ENCODE results near the gene RALGAPA2.

RALGAPA2 gene

DNA sequence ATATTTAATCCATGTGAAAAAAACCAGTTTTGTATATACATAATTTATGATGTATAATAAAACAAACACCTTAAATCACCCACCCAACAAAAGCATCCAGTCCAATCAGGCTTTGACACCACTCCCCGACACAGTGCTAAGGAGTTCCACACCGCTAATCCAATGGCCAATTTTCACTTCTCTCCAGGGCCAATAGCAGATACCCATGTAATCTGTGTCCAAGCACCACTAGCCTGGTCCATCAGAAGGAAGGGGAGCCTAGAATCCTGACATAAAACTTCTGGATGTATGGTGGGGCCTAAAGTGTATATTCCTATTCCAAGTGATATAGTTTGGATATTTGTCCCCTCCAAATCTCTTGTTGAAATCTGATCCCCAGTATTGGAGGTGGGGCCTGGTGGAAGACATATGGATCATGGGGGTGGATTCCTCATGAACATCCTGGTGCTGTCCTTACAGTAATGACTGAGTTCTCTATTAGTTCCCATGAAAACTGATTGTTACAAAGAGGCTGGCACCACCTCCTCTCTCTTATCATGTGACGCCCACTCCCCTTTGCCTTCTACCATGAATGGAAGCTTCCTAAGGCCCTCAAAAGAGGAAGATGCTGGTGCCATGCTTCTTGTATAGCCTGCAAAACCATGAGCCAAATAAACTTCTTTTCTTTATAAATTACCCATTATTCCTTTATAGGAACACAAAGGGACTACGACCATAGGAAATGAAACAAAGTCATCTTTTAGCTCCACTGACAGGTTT lies 20.8 kb downstream of the RALGAPA2 start:
- peak; percentile 31 for DNase-seq

DNA sequence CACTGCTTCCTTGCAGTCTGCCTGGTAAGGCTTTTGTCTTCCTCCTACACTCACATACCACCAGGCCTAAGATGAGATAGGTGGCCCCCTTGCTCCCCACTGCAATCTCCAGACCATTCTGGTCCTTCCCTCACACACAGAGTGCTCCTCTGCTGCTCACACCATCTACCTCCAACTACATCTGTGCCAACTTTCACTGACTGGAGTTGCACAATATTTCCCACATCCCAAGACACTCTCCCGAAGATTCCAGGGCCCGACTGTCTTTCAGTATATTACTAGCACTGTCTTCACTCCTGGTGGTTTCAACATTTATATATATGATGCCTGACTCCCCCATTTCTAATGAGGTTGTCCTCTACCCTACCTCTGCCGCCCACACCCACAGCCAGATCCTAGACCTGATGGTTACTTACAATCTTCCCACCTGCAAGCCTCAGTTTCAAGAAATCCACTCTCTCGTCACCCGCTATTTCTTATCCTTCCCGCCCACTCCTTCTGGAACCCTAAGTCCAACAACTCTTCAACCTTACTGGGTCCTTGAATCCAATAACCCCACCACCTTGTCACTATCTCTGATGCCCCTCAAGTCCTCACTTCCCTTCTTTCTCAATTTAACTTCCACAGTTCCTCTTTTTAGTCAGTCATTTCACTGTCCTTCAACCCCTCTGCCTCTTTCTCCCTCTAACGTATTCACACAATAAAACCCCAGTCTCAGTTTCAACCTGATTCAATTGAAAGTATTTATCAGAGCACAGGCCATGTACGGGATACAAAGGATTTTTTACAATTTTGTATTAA lies 21.6 kb downstream of the RALGAPA2 start:
- DNase-seq, result peak; percentile 81
- in situ Hi-C loops (cut with MboI; ENCODE audit: low pct_unique_long_range_greater_than_20kb, low sequenced_read_pairs), result no loop called here

More for the DNA sequence above, 20.8 kb downstream of the RALGAPA2 start:
- in situ Hi-C loops (cut with MboI; ENCODE audit: low pct_unique_long_range_greater_than_20kb, low sequenced_read_pairs), result no loop called here

DNA sequence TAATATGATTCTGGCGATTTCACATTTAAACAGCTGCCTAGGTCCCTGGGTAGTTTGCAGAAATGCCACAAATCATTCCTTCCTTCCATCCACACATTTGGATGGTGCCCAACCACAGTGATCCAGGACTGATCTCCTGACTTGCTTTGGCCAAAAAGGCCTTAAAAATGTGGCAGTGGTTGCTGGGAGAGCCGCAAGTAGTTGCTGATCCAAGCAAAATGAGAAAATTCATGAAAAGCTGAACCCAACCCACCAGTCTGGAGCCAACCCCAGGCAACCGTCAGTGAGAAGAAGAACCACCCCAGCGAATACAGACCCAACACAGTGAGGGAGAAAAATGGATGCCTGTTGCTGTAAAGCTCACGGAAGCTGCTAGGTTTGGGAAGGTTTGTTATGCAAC lies 25.1 kb downstream of the RALGAPA2 start:
- in situ Hi-C loops (cut with MboI; ENCODE audit: low pct_unique_long_range_greater_than_20kb, low sequenced_read_pairs), result no loop called here
- DNase-seq, result no peak

DNA sequence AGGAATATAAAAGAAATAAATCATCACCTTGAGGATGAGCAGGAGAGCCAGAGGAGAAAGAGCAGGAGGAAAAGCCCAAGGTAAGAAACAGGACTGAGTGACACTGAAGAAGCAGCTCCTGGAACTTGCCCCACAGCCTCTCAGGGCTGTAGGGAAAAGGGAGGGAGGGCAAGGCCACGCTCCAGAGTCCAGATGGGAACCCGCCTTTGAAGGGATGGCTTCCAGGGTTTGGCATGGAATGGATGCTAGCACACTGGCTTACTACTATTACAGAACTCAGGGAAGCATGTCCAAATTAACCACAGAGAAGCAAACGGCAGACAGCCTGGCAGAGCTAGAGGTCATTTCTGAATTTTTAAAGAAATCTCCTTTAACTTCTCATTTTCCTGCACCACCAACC lies 26.8 kb downstream of the RALGAPA2 start:
- in situ Hi-C loops (cut with MboI; ENCODE audit: low pct_unique_long_range_greater_than_20kb, low sequenced_read_pairs), result no loop called here
- peak; percentile 32 for DNase-seq

DNA sequence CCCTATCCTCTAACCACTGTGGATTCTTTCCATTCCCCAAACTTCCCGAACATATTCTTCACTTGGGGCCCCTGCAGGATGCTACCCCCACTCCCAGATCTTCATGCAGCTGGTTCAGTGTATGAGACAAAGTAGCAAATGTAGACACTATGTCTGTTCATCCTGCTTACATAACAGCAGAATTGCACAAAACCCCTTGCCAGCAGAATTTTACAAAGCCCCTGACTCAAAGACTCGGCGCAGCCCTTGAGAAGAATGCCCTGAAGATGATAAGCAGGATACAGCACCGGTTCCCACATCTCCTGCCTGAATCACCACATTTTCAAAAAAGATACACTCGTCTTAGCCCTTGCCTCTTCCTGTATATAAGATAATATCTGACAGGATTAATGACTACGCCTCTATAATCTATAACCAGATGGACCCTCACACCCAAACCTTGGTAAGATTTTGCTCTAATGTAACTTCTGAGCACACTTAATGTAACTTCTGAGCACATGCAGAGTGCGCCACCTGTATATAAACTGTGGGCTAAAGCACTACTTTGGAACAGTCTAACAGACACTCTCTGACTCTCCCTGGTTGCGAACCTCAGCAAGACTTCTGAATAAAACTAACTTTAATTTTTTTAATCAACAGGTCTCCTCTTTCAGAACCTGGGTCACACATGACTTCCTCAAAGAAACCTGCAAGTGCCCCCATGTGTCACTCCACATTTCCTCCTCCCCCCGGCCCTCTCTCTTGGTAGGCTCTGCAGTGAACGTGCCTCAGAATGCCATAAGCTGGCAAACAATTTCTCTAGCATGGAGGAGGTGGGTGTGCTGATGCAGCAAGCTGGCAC lies 28.7 kb downstream of the RALGAPA2 start:
- in situ Hi-C loops (cut with MboI; ENCODE audit: low pct_unique_long_range_greater_than_20kb, low sequenced_read_pairs), result no loop called here
- DNase-seq, result no peak

DNA sequence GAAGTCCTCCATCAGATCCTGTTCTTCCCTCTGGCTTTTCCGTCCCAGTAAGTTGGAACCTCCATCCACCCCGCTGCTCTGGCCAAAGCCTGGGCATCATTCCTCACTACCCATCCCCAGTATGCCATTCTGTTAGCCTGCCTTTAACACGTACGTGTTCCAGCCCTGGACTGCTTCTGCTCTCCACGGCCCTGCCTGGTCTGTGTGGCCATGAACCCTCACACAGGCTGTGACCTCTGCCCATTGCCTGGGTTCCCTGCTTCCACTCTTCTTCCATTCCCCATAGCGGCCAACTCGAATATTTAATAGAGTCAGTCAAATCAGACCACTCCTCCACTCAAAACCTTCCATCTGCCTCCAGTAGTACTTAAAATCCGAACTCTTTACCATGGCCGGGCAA lies 29.4 kb downstream of the RALGAPA2 start:
- in situ Hi-C loops (cut with MboI; ENCODE audit: low pct_unique_long_range_greater_than_20kb, low sequenced_read_pairs), result no loop called here
- no peak for DNase-seq

DNA sequence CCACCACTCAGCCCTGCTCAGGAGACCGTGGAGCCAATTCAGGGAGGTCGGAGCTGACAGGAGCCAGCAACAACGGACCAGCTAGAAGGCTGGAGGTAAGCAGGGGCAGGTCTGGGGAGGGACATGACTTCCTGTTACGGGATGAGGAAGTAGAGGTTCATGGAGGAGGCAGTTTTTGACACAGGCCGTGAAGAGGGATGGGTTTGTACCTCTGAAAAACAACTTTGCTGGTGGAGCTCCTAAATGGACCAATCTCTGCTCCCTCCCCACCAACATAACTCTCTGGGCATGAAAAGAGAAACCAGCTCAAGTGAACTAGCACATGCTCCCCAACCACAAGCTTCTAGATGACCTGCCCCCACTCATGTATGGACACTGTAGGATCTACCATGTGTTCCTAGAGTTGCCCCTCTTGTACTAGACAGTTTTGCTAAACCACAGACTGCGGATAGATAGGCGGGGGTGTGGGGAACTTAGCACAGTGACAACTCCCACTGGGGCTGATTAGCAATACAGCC lies 31.4 kb downstream of the RALGAPA2 start:
- in situ Hi-C loops (cut with MboI; ENCODE audit: low pct_unique_long_range_greater_than_20kb, low sequenced_read_pairs), result no loop called here

DNA sequence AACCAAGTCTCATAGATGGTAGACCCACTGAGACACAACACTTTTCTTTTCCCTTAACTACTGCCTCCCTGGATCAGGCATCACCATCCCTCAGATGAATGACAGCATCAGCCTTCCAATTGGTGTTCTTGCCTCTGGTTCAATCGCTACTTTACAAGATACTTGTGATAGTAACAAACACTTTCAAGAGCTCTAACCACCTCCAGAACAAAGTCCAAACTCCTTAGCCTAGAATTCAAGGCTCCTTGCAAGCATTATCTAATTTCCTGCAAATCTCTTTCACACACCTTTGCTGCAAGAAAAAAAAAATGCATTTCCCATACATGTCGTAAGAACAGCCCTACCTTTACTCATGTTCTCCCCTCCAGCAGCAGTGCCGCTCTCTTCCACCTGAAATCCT lies 33.1 kb downstream of the RALGAPA2 start:
- no peak for DNase-seq
- in situ Hi-C loops (cut with MboI; ENCODE audit: low pct_unique_long_range_greater_than_20kb, low sequenced_read_pairs), result no loop called here

More for the DNA sequence above, 31.4 kb downstream of the RALGAPA2 start:
- DNase-seq, result peak; percentile 93

DNA sequence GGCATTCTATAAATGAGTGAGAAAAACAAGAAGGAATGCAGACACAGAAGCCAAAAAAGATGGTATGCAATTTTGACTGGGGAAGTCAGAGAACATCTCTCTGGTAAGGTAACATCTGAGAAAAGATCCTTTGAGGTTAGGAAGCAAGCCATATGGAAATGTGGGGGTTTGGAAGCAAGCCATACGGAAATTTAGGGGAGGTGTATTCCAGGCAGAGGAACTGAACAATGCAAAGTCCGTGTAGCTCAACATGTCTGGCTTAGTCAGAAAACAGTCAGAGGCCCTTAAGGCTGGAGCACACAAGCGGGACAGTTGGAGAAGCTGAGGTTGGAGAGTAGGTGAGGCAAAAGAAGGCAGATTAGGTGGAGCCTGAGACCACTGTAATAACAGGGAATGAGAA lies 35.3 kb downstream of the RALGAPA2 start:
- no peak for DNase-seq

DNA sequence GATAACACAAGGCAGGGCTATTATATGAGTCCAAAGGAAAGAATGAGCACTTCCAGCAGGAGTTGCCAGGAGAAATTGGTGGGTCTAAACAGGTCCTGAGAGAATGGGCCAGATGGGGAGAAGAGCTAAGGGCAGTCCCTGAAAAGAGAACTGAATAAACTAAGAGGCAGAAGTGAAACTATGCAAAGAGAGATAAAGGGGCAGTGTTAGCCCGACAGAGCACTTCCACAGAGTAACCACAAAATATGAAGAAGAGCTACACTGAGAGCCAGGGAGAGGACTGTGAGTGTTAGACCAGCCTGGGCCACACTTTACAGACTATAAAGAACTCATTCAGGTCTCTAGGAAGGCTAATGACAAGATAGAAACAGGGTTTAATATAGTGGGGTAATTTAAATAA lies 43.8 kb downstream of the RALGAPA2 start:
- peak; percentile 69 for DNase-seq
- in situ Hi-C loops (cut with MboI; ENCODE audit: low pct_unique_long_range_greater_than_20kb, low sequenced_read_pairs), result no loop called here

More for the DNA sequence above, 35.3 kb downstream of the RALGAPA2 start:
- in situ Hi-C loops (cut with MboI; ENCODE audit: low pct_unique_long_range_greater_than_20kb, low sequenced_read_pairs), result no loop called here

DNA sequence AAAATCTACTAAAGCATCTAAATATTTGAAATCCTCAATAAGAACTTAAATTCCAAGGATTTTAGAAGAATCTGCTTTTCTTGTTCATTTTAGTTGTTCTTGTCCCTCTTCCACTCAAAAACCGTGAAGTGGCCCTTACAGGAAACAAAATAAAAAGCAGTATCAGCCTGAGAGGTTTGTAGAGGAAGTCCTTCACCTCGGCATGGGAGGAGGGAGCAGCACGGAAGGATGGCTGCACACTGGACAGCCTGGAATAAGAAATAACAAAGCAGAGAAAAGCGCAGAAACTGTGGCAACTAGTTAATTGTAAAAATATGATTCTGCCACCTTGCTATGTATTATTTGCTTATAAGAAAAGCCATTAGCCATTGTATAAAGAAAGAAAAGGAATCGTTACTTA lies 46.1 kb downstream of the RALGAPA2 start:
- in situ Hi-C loops (cut with MboI; ENCODE audit: low pct_unique_long_range_greater_than_20kb, low sequenced_read_pairs), result no loop called here
- DNase-seq, result peak; percentile 36

DNA sequence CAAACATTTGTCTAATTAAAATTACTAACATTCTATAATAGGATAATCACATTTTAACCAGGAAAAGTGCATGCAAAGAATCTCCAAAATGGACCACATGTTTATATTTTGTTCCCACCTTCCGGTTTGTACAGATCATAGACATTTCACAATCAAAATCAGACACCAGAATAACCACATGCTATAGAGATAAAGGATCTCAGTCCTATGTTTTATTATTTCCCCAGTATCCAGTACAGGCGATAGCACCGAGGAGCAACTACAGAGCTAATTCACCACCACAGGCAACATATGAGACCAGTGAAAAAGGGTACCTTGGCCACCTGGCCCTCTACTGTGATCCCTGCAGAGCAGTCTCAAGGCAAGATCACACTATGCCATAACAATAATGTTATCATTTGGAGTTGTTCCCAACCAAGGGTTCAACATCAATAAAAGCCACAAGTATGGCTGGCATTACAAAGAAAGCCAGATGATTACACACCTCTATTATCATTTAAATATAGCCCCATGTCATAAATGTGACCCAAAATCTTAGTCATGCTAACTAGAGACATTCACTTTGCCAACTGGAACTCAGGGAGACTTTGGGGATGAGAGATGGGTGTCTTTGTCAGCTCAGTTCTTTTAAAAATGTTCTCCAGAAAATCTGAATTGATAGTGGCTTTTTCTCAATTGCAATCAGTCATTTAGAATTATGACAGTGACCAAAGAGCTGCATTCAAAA lies 46.7 kb downstream of the RALGAPA2 start:
- in situ Hi-C loops (cut with MboI; ENCODE audit: low pct_unique_long_range_greater_than_20kb, low sequenced_read_pairs), result no loop called here
- DNase-seq, result peak; percentile 30

DNA sequence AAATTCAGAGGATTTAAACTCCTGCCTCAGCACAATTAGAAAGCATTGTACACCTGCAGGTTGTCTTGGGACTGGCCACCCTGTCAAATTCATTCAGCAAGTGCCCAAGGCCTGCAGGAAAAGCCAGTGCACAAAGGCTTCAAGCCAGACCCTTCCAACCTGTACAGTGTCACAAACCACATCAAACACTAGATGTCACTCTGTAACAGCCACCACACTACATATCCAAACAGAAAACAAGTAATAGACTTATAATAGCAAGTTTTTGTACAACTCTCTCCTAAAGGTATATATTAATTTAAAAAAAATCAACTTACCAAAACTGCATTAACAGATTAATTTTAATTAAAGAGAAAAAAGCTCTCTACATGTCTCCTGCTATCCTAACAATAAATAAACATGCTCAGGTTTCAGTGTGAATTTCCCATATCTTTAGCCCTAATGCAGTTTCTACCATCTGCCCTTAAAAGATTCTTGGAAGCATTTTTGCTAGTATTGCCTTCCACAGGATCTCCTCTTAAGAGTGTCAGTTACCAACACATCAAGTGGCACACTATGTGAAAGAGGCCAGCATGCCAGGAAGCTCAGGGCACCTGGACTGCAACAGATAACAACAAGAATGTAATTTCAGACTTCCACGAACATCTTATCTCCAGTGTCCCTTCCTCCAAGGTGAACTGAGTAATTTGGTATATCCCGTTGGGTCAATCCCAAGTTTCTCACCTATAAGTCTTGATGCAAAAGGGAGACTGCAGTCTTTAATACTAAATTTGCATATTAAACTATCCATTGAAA lies 47.5 kb downstream of the RALGAPA2 start:
- in situ Hi-C loops (cut with MboI; ENCODE audit: low pct_unique_long_range_greater_than_20kb, low sequenced_read_pairs), result no loop called here
- DNase-seq, result peak; percentile 83

DNA sequence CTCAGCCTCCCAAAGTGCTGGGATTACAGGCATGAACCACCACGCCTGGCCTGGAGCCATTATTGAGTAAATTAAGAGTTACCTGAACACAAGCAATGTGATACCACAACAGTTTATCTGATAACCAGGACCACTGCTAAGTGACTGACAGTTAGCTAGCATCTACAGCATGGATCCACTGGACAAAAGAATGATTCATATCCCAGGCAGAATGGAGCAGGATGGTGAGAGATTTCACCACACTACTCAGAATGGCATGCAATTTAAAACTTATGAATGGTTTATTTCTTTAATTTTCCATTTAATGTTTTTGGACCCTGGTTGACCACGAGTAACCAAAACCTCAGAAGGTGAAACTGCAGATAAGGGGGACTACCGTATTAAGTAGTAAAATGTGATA lies 48.6 kb downstream of the RALGAPA2 start:
- in situ Hi-C loops (cut with MboI; ENCODE audit: low pct_unique_long_range_greater_than_20kb, low sequenced_read_pairs), result no loop called here
- no peak for DNase-seq

DNA sequence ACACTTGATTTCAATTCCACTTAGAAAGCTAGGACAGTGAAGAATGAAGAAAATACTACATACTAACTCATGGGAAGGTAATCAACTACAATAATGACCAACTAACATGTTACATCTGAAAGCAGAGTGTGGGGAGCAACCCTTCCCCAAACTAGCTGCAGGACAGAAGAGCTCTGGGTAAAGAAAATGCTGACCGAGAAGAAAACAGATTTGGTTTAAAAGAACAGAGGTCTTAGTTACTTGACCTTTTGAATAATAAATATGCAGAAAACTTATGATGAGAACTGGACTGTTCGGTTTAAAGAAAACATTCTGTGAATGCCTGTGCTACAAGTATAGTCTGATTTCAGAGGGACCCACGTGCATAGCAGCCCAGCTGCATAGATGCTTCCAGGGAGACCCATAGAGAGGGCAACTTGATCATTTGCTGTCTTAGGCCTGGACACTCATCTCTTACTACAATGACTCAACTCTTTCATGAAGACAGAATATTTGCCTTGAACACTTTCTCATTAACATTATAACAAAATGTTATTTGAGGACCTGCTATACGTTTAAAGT lies 53.5 kb downstream of the RALGAPA2 start:
- DNase-seq, result no peak
- in situ Hi-C loops (cut with MboI; ENCODE audit: low pct_unique_long_range_greater_than_20kb, low sequenced_read_pairs), result loop anchor here (10.0 kb wide), 1 partner anchor 166 kb away; no protein-coding TSS in a partner anchor

DNA sequence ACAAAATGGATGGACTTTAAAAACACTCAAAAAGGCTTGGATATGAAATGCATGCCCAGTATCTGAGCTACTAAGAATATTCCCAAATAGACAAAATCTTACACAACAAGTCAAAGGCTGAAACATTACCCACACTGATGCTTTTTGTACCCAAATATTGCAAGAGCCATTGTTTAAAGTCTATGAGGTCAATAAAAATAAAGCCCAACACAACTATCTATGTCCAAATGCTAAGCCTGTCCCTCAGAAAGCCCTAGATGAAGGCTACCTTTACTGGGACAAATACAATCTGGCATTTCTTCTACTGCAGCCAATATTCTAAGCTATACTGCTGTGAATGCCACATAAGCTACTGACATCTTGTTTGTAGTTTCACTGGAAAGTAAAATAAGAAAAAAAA lies 54.3 kb downstream of the RALGAPA2 start:
- in situ Hi-C loops (cut with MboI; ENCODE audit: low pct_unique_long_range_greater_than_20kb, low sequenced_read_pairs), result loop anchor here (10.0 kb wide), 1 partner anchor 167 kb away; no protein-coding TSS in a partner anchor
- no peak for DNase-seq

DNA sequence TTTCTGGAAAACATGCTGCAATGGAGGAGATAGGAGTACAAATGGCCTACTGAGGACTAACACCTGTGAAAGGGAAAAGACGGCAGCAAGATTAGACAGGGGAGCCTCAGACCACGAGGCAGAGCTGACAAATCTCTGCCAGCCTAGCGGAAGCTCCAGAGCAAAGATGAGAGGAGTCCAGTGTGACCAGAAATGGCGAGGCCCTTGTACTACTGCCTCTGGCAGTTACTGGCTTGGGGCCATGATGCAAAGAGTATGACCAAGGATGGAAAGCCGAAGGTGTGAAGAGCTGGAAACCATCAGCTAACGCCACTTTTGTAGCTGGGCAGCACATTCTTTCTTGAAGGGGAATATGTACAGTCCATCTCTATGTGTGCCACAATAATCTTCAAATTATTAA lies 55.4 kb downstream of the RALGAPA2 start:
- in situ Hi-C loops (cut with MboI; ENCODE audit: low pct_unique_long_range_greater_than_20kb, low sequenced_read_pairs), result loop anchor here (10.0 kb wide), 1 partner anchor 168 kb away; no protein-coding TSS in a partner anchor
- DNase-seq, result no peak

All from KBM-7 (cell line).